GM19240 (cell line): ENCODE results near the gene MCM3AP.

Experiments used
- DNase-seq: peaks from one replicate; pipeline ENCODE4 v3.0.0; 2011; ENCODE audit warnings: low spot score; ENCODE audit not compliant: insufficient read length

The MCM3AP gene

GRCh38 chr21:46285206-46285661, at the start of gene MCM3AP:
MCM3AP (minus strand) TSS chr21:46285611; CDS start chr21:46285286, 325 bp downstream.
- DNase-seq = no peak

- DNase-seq = no peak
Observed at GRCh38 chr21:46334351-46335140, 49.1 kb upstream of the MCM3AP start.

GRCh38 chr21:46329796-46330195, 44.4 kb upstream of the MCM3AP start:
- no peak for DNase-seq

- DNase-seq = no peak
Observed at GRCh38 chr21:46328151-46328550, 42.7 kb upstream of the MCM3AP start.

GRCh38 chr21:46327711-46328110, 42.3 kb upstream of the MCM3AP start:
- no peak for DNase-seq

GRCh38 chr21:46326110-46326703, 40.8 kb upstream of the MCM3AP start:
- DNase-seq = no peak

- no peak for DNase-seq
Observed at GRCh38 chr21:46325073-46325912, 39.9 kb upstream of the MCM3AP start.

- DNase-seq = peak; percentile 75
Observed at GRCh38 chr21:46324390-46325072, 39.1 kb upstream of the MCM3AP start.

GRCh38 chr21:46323710-46324389, 38.4 kb upstream of the MCM3AP start, which contains the start of the genes C21orf58 and PCNT:
C21orf58 (minus strand) TSS chr21:46323870; CDS start chr21:46322738, 1,132 bp downstream.
PCNT (plus strand) TSS chr21:46324156; CDS start chr21:46324229, 73 bp downstream.
- DNase-seq = peak; percentile 97

- DNase-seq = no peak
Observed at GRCh38 chr21:46323227-46323709, 37.9 kb upstream of the MCM3AP start.

GRCh38 chr21:46322351-46323226, 37.2 kb upstream of the MCM3AP start:
- DNase-seq = no peak

GRCh38 chr21:46320331-46320801, 35.0 kb upstream of the MCM3AP start:
- no peak for DNase-seq

- DNase-seq = no peak
Observed at GRCh38 chr21:46319186-46319585, 33.8 kb upstream of the MCM3AP start.

GRCh38 chr21:46318464-46318845, 33.0 kb upstream of the MCM3AP start:
- no peak for DNase-seq

GRCh38 chr21:46317710-46318463, 32.5 kb upstream of the MCM3AP start:
- DNase-seq = no peak

GRCh38 chr21:46316708-46317324, 31.4 kb upstream of the MCM3AP start:
- DNase-seq = no peak

- no peak for DNase-seq
Observed at GRCh38 chr21:46314441-46315020, 29.1 kb upstream of the MCM3AP start.

- no peak for DNase-seq
Observed at GRCh38 chr21:46312949-46313348, 27.5 kb upstream of the MCM3AP start.
